HEK293T (cell line): ENCODE data around the gene LTBP4.

Experiments used
- BHLHE40 ChIP-seq: fragments of 450-650 bp; IDR thresholded peaks from 2 replicates; pipeline ENCODE4 v1.6.1; 2016; ENCODE audit warnings: mild to moderate bottlenecking, moderate library complexity, borderline replicate concordance
- CTBP1 ChIP-seq: fragments of 450-650 bp; IDR thresholded peaks from 2 replicates; pipeline ENCODE4 v1.6.1; 2016; ENCODE audit warnings: borderline replicate concordance
- HDGF ChIP-seq: fragments of 450-650 bp; IDR thresholded peaks from 2 replicates; pipeline ENCODE4 v1.6.1; 2017; ENCODE audit warnings: antibody characterized with exemption, borderline replicate concordance
- SP1 ChIP-seq: fragments of 450-650 bp; IDR thresholded peaks from 2 replicates; pipeline ENCODE4 v1.6.1; 2017
- SUZ12 ChIP-seq: fragments of 450-650 bp; IDR thresholded peaks from 2 replicates; pipeline ENCODE4 v1.6.1; 2016; ENCODE audit warnings: mild to moderate bottlenecking

DNA sequence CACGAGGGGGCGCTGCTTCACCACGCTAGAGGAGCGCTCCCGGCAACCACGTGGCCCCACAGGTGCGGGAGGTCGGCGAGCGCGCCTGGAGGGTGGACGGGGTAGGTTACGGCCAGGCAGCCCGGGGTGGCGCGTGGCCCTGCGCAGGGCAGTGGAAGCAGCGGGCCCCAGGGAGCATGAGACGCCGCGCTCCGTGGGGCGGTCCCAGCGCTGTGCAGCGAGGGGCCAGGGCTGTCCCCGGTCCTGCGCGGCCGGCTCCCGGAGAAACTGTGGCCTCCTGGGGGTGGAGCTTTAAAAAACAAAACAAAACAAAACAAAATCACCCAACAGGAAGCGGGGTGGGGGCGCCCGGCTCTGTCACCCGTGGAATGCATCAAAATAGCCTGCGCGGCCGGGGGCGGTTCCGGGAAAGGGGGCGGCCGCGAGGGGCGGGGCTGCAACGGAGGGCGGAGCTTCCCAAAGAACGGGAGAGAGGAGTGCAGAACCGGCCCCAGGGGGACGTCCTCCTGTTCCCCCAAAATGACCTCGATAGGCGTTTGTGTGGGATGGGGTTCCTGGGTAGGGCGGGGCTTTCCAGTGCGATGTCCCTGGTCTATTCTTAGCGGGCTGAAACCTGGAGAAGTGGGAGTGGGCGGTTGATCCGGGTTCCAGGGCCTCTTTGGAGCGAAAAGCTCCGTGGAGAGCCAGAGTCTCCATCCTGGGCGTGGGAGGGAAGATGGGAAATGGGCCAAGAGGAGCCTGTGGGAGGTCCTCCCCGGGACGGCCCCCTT is 61.9 kb downstream of the LTBP4 start:
- no peak for TF ChIP-seq HDGF
- no peak for TF ChIP-seq SP1
- no peak for TF ChIP-seq SUZ12
- no peak for TF ChIP-seq BHLHE40
- TF ChIP-seq CTBP1: no peak
